ENCODE results near the gene ZMYM3. TPM values are rescaled to one million over a fixed set of nuclear protein-coding genes. Genes with fewer than 3 reads are reported as not detected.

ZMYM3 gene
- total RNA-seq, 1 experiment from 2014 or later: 10.3 TPM

DNA sequence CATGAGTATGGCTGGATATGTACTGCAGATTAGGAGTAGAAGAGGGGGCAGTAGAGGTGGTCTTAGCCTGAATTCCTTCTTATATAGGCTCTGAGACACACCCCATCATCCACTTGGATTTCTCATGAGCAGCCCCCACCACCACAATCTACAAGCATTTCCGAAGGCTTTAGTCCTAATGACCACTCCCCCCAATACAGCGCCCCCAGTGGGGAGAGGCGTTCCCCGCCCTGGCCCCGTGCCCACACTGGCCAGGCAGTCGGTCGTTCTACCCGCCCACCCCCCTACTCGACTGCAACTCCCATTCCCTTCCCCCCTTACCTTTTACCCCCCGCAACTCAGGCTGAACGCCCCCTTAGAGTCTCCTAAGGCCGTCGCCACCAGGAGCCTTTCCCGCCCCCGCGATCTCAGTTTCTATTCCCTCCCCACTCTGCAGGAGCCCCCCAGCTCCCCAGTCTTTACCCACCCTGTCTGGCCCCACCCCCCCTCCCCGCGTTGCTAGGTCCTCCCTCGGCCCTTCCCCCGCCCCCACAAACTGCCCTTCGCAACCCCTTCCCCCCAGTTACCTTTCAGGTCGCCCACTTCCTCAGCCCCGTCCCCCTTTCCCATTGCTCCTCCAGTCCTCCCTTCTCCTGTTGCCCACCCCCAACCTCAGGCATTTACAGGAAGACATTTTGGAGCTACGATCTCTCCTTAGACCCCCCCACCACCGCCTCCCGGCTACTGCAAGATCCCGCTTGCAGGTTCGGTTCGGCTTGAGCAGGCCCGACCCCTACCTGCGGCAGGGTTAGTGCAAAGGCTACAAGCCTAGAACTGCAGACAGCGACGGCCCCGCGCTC, 468 bp downstream of the ZMYM3 start:
- DNase-seq (ENCODE audit: low read depth): peak; percentile 43

DNA sequence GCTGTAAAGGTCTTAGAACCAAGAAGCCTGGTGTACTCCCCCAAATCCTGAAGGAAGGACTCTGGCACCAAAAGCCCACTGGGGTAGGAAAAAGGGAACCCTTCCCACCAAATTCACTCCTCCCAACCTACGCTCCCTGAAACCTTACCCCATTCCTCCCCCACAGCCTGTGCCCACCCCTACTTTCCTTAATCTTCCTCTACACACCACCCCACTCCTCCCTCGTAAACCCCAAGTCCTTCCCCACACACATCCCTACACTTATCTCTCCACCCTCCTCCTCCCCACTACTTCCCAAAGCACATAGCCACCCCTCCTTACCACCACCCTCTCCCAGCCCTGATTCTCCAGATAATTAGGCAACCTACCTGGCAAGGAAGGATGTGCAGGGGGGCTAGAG, 1.7 kb downstream of the ZMYM3 start:
- no peak for DNase-seq (ENCODE audit: low read depth)

DNA sequence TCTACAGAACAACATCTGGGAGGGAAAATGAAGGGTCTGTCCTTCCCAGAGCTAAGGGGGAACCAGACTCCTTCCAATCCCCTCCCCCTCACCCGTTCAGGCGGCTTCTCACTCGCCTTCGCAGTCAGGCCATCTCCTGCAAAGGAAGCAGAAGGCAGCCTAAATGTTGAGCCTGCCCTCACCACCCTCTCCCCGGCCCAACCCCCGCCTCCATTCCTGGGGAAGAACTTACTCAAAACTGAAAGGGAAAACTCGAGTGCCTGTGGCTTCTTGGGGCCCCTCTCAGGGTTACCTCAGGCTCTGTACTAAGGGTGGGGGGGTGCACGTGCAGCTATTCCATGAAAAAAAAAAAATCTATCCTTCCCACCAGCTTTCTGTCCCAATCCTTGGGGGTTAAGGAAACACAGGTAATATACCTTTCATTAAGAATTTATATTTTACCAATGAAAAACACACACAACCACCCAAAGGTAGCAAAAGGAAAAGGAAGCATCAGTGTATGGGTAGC, 2.4 kb downstream of the ZMYM3 start:
- no peak for DNase-seq (ENCODE audit: low read depth)

DNA sequence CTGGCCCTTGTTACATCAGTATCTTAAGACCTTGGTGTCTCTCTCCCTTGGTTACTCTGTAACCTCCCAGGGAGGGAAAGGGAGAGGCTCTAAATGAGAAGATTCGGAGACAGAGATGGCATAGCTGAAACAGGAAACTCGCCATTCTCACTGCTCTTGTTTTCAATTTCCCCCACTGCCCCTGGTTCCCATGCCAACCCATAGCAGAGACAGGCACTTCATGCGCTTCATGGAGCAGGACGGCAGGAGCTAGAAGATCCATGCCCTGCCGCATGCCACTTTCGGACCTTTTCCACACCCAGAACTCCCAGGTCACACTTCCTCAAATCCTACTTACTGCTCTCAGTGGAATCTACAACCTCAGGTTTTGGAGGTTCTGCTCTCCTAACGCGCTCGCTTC, 3.1 kb downstream of the ZMYM3 start:
- DNase-seq (ENCODE audit: low read depth): no peak

DNA sequence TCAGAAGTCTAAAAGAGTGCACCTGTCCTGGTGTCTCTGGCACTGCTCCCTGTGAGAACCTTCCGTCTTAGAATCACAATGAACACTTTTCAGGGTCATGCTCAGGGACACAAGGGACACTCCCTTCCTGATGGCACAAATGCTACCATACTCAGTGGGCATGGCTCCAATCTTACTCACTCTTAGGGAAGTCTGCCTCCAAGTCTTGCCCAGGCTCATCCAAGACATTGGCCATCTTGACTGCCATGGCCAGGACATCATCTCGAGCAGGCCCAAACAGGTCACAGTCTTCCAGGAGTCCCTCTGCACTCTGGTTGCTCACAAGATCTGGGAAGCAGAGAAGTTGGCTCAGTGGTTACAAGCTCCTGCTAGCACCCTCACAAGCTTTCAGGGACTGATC, 8.8 kb downstream of the ZMYM3 start:
- no peak for DNase-seq (ENCODE audit: low read depth)

DNA sequence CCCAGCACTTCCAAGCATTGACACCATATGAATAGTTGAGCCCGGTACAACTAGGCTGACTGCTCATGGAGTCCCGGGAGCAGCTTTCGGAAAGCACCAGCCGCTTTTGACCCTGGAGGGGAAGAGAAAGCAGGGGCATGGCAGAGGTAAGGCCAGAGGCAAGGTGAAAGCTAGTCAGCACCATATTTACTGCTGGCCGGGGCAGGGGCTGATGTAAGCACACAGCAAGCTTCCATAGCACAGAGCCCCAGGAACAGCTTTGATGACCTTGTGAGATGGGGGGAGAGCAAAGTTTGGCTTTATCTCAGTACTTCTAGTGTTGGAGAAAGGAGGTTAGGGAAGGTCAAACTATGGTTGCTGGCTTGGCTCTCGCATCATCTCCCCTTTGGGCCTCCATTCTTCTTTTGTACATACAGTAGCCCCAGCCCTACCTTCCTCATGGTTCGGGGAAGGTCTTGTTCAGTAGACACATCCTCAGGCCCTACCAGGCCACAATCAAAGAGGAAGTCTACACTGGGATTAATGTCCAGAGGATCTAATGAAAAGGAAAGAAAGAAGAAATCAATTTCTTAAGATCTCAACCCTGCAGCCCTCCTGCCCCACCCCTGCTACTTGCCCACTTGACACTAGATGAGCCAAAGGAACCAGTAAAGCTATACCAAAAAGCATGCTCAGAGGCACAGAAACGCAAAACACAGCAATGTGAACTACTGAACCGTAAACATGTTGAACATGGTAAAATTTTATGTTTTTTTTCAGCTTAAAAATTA, 9.4 kb downstream of the ZMYM3 start:
- no peak for DNase-seq (ENCODE audit: low read depth)

DNA sequence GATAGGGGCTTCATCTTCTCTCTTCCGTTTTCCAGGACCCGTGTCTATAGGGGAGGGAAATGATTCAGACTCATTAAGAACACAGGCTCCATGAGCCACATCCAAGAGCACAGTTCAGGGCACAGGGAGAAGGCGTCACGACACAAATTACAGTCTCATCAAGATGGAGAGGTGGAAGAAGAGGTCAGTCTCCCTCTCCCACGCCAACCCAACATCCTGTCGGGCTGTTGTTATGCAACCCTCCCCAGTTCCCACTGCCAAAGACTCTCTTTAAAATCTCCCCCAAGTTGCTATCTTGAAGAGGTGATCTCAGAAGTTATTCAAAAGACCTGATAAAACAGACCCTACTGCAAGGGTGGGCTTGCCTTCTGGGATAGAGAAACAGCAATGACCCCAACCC, 12.6 kb downstream of the ZMYM3 start:
- DNase-seq (ENCODE audit: low read depth): no peak

DNA sequence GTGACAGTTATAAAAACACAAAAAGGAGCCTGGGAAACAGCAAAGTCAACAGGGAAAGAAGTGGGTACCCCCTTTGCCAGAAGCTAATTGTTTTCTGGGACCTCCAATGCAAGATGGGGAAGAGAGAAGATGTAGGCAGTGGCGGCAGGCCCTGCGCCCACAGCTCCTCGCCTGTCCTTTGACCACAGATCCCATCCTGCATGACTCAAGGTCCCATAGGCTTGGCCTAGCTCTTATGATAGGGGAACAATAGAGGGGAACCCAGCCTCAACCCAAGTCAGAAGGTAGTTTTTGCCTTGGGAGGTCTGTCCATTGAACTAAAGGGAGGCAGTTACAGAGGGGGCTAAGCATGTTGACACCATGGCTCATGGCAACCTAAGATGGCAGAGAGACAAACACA, 14.2 kb downstream of the ZMYM3 start:
- no peak for DNase-seq (ENCODE audit: low read depth)

DNA sequence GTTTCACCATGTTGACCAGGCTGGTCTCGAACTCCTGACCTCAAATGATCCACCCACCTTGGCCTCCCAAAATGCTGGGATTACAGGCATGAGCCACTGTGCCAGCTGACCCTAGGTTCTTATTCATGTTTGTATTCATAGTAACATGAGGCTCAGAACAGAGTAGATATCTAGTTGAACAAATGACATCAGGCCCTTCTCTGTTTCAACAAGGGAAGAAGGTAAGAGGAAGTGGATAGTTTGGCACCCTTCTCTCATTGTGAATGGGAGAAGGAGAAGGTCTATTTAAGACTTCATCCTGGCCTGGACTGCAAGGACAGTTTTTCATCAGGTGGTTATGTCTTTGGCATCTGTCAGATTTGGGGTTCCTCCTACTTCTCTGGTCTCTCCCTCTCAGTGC, 17.1 kb downstream of the ZMYM3 start:
- DNase-seq (ENCODE audit: low read depth): no peak

DNA sequence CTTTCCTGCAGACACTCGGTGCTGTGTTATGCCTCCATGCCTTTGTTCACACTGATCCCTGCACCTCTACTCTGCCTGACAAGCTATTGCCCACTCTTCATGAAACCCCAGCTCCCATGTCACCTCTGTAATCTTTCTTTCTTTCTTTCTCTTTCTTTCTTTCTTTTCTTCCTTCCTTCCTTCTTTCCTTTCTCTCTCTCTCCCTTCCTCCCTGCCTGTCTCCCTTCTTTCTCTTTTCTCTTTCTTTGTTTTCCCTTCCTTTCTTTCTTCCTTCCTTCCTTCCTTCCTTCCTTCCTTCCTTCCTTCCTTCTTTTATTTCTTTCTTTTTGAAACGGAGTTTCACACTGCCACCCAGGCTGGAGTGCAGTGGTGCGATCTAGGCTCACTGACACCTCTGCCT, 18.5 kb downstream of the ZMYM3 start:
- no peak for DNase-seq (ENCODE audit: low read depth)

DNA sequence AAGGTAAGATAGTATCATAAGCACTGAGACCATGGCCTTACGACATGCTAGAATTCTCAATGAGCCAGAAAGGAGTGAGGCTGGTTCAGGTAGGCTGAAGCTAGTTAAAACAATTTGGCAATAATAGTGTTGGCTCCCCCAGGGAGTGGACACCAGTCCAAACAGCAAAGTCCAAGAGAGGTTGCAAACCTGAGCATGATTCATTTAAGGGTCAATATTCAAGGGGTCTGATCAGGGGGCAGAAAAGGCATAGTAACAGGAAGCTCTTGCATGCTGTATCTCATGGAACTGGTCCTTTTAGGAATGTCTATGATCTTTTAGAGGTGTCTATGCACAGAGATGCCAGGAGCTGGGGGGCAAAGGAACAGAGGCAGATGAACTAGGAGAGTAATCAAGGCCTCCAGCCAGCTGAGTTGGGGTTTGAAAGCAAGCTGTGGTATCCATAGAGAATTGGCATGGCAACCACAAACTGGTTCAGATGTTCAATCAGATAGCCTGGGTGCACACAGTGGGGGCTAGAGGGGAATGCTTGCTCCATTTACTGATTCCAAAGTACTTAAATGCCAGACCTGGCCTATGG, 25.8 kb downstream of the ZMYM3 start:
- no peak for DNase-seq (ENCODE audit: low read depth)

DNA sequence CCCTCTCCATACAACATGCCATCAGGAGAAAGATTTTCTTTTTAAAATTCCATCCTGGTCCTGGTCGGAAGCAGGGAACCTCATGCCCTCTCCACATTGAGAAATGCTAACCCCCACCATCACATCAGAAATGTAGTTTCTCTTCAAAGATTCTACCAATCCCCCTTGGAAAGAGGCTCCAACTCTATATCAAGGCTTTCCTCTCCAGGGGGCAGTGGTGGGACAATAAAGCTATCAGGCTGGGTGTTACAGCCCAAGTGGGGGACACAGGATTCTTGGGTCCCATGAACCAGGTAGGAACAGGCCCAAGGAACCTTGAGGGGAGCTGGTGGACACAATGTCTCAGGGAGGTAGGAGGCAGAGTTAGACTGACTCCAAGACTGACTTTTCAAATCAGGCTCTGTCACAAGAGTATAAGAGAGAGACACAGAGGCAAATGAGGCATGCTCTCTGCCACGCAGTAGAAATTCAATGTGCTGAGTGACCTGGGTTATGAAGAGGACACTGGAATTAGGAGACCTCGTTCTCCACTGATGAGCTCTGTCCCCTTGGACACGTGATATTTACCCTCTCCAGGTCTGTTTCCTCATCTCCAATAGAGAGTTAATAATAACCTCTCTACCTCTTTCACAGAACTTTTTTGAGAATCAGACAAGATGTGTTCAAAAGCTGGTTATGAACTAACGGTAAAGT, 26.4 kb downstream of the ZMYM3 start:
- DNase-seq (ENCODE audit: low read depth): no peak

DNA sequence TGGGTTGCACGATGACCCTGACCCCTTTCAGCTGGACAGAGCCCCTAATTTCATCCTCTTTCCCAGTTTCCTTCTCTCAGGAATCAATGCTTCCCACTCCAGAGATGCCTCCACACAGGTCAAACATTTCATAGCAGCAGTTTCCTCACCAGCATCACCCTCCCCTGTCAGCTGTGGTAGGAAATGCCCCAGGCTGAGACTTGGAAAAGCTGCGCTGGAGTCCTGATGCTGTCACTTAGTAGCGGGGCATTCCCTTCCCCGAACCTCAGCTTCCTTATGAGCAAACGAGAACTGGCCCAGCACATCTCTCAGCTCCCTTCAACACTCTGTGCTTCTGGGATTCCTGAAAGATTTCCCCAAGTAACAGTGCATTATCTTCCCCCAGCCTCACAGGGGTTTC, 28.3 kb downstream of the ZMYM3 start:
- DNase-seq (ENCODE audit: low read depth): no peak

DNA sequence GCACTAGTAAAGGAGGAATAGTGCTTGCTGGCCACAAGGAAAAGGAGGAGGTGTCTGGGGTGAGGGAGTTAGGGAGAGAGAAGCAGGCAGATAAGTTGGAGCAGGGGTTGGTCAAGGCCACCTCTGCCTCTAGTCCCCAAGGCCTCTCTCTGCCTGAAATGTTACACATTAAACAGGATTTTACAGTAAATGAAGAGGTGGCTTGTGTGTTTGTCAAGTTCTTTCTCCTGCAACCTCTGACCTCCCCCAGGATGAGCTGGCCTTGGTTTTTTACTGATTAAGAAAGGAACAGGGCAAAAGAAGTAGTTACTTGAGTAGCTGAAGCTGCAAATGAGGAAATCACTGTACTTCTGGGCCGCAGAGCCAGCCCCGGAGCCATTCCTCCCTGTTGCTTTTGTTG, 28.9 kb downstream of the ZMYM3 start:
- no peak for DNase-seq (ENCODE audit: low read depth)

DNA sequence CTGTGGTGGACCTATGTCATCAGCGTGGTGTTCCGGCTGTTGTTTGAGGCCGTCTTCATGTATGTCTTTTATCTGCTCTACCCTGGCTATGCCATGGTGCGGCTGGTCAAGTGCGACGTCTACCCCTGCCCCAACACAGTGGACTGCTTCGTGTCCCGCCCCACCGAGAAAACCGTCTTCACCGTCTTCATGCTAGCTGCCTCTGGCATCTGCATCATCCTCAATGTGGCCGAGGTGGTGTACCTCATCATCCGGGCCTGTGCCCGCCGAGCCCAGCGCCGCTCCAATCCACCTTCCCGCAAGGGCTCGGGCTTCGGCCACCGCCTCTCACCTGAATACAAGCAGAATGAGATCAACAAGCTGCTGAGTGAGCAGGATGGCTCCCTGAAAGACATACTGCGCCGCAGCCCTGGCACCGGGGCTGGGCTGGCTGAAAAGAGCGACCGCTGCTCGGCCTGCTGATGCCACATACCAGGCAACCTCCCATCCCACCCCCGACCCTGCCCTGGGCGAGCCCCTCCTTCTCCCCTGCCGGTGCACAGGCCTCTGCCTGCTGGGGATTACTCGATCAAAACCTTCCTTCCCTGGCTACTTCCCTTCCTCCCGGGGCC, 29.7 kb downstream of the ZMYM3 start:
- DNase-seq (ENCODE audit: low read depth): no peak

DNA sequence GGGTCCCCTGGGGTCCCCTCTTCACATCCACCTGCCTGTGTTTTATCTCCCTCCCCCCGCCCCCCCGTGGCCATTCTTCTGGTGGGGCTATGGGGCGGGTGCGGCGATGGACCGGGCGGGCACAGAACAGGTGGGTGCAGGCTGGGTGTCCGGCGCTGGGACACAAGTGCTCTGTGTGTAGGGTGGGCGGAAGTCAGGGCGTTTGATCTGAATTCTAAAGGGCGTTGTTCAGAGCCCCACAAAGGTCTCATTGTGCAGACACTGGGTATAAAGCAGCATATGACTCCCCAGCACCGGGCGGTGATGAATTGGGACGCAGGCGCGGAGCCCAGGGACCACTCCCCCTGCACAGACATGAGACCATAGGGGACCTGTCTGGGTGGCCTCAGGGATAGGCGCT, 31.0 kb downstream of the ZMYM3 start, which contains the start of gene GJB1:
Gene GJB1 (plus strand): TSS at position 296 of the 400 bp plus-strand sequence. CDS start 484 bp downstream, outside the sequence.
- DNase-seq (ENCODE audit: low read depth): no peak

DNA sequence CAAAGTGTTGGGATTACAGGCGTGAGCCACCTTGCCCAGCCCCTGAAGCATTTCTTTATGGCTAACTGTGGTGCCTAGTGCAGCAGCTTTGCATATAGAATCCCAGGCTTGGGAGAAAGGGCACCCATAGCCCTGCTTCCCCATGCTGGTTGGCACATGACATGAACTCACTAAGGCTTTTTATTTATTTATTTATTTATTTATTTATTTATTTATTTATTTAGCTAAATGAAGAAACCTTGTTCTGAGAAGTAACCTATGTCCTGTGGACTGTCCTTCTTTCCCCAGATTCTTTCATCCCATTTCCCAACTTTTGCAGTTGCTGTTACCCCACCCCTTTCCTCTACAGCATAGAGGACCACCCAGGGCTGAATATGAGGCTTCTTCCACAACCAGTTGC, 32.8 kb downstream of the ZMYM3 start:
- DNase-seq (ENCODE audit: low read depth): no peak

DNA sequence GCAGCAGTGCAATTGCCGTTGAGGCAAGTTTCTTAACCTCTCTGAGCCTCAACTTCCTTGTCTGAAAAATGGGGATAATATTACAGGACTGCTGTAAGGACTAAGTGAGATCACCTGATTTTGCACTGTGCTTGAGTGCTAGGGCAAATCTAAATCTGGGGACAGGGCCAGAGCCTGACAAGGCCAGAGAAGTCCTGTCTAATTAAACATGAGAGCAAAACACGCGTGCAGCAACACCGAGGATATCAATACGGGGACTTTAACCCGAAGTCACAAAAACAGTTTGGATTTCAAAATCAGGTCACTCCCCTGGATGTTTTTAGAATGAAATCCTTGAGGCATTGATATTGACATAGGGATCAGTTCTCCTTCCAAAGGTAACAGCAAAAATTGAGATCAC, 36.6 kb downstream of the ZMYM3 start:
- DNase-seq (ENCODE audit: low read depth): no peak

DNA sequence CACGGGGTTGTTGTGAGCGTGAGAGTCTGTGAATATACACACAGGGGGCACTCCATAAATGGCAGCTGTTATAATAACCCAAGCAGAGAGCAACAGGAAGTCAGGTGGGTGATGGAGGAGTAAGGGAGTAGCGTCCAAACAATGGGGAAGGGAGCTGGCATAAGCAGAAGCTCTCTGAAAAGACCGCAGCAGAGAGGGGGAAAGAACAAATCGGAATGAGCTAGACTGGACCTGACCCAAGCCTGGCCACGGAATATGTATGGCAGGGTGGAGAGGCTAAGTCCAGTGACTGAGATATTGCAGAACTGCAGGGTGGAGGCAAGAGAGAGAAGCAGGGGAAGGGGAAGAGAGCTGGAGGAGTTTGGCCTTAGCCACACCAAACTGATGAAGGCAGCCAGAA, 37.5 kb downstream of the ZMYM3 start:
- DNase-seq (ENCODE audit: low read depth): no peak

DNA sequence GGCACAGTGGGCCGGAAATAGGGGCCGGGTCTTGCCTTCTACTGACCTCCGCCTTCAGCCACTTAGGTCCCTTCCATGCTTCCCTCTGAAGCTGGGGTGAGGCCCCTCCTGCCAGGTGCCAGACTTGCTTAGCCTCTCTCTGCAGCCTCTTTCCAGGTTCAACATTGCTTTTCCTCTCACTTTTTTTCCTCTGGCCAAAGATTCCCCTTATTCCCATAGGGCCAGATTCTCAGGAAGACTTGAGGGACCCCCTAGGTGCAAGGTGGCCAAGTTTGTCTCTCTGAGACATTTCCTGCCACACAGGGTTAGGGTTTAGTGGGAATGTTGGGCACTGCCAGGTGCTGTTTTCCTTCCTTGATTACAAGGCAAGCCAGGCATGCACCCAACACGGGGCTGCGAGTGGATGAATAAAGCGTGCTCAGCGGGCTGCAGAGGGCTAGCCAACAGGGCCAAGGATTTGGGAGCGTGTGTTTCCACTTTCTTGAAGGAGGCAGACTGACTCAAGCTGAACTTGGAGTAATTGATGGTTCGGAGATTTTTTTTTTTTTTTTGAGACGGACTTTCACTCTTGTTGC, 38.5 kb downstream of the ZMYM3 start:
- no peak for DNase-seq (ENCODE audit: low read depth)
